H9 (cell line): Measurements from ENCODE around the gene CHN1. TPM values are rescaled to one million over a fixed set of nuclear protein-coding genes. Genes with fewer than 3 reads are reported as not detected.

Experiments used
- DNase-seq: peaks from one replicate; pipeline ENCODE4 v3.0.0-alpha.2; 2017
- H2AFZ ChIP-seq: one replicate; pipeline ENCODE4 v1.6.1; 2013; ENCODE audit warnings: mild to moderate bottlenecking, low read length, control low read depth, moderate library complexity
- H2AK5ac ChIP-seq: 2 replicates; pipeline ENCODE4 v1.6.1; 2013; ENCODE audit warnings: low read length, control low read depth, mixed read lengths; ENCODE audit not compliant: insufficient read length
- H2BK120ac ChIP-seq: one replicate; pipeline ENCODE4 v1.6.1; 2013; ENCODE audit warnings: low read depth, mild to moderate bottlenecking, low read length, control low read depth, inconsistent platforms; ENCODE audit not compliant: poor library complexity, severe bottlenecking
- H2BK12ac ChIP-seq: 2 replicates; pipeline ENCODE4 v1.6.1; 2013; ENCODE audit warnings: low read length, control low read depth, mixed read lengths, low read depth; ENCODE audit not compliant: insufficient read length
- H2BK15ac ChIP-seq: 2 replicates; pipeline ENCODE4 v1.6.1; 2013; ENCODE audit warnings: low read depth, low read length, control low read depth
- H2BK20ac ChIP-seq: one replicate; pipeline ENCODE4 v1.6.1; 2013; ENCODE audit warnings: low read depth, mild to moderate bottlenecking, low read length, control low read depth, inconsistent platforms; ENCODE audit not compliant: poor library complexity, severe bottlenecking
- H2BK5ac ChIP-seq: 2 replicates; pipeline ENCODE4 v1.6.1; 2013; ENCODE audit warnings: low read length, control low read depth, mixed read lengths; ENCODE audit not compliant: insufficient read length
- H3K14ac ChIP-seq: 2 replicates; pipeline ENCODE4 v1.6.1; 2013; ENCODE audit warnings: low read length, control low read depth; ENCODE audit not compliant: insufficient read depth
- H3K18ac ChIP-seq: 2 replicates; pipeline ENCODE4 v1.6.1; 2013; ENCODE audit warnings: low read depth, mild to moderate bottlenecking, mixed read lengths, low read length, control low read depth; ENCODE audit not compliant: insufficient read length
- H3K23ac ChIP-seq: 2 replicates; pipeline ENCODE4 v1.6.1; 2013; ENCODE audit warnings: low read length, control low read depth, mixed read lengths, low read depth; ENCODE audit not compliant: insufficient read length
- H3K23me2 ChIP-seq: 2 replicates; pipeline ENCODE4 v1.6.1; 2013; ENCODE audit warnings: low read depth, mild to moderate bottlenecking, mixed read lengths, low read length, control low read depth; ENCODE audit not compliant: insufficient read length, poor library complexity, severe bottlenecking
- H3K27ac ChIP-seq: 2 replicates; pipeline ENCODE4 v1.5.1; 2013; ENCODE audit warnings: low read length, control low read depth, mixed read lengths, low read depth; ENCODE audit not compliant: insufficient read length
- H3K27me3 ChIP-seq: 2 replicates; pipeline ENCODE4 v1.6.1; 2013; ENCODE audit warnings: low read length, control low read depth, inconsistent platforms; ENCODE audit not compliant: insufficient read depth
- H3K4ac ChIP-seq: 2 replicates; pipeline ENCODE4 v1.6.1; 2013; ENCODE audit warnings: low read depth, mild to moderate bottlenecking, control low read depth, inconsistent platforms, low read length, moderate library complexity
- H3K4me1 ChIP-seq: 2 replicates; pipeline ENCODE4 v1.6.1; 2013; ENCODE audit warnings: low read length, control low read depth, inconsistent platforms; ENCODE audit not compliant: insufficient read depth
- H3K4me2 ChIP-seq: 2 replicates; pipeline ENCODE4 v1.6.1; 2013; ENCODE audit warnings: low read length, control low read depth, mixed read lengths; ENCODE audit not compliant: insufficient read length, insufficient read depth
- H3K56ac ChIP-seq: 2 replicates; pipeline ENCODE4 v1.6.1; 2013; ENCODE audit warnings: low read depth, mild to moderate bottlenecking, mixed read lengths, low read length, control low read depth; ENCODE audit not compliant: insufficient read length
- H3K79me1 ChIP-seq: 2 replicates; pipeline ENCODE4 v1.6.1; 2013; ENCODE audit warnings: low read depth, mild to moderate bottlenecking, moderate library complexity, low read length, control low read depth, inconsistent platforms; ENCODE audit not compliant: insufficient read depth, poor library complexity, severe bottlenecking
- H3K79me2 ChIP-seq: 2 replicates; pipeline ENCODE4 v1.6.1; 2013; ENCODE audit warnings: low read length, control low read depth, inconsistent platforms; ENCODE audit not compliant: insufficient read depth
- H3K9ac ChIP-seq: 2 replicates; pipeline ENCODE4 v1.6.1; 2013; ENCODE audit warnings: low read length, control low read depth, mixed read lengths; ENCODE audit not compliant: insufficient read length; ENCODE audit errors: extremely low read depth
- H3K9me3 ChIP-seq: one replicate; pipeline ENCODE4 v1.6.1; 2013; ENCODE audit warnings: low read depth, low read length, inconsistent platforms; ENCODE audit not compliant: control insufficient read depth
- H3T11ph ChIP-seq: one replicate; pipeline ENCODE4 v1.6.1; 2013; ENCODE audit warnings: mild to moderate bottlenecking, low read length, control low read depth, inconsistent platforms
- H4K20me1 ChIP-seq: one replicate; pipeline ENCODE4 v1.6.1; 2013; ENCODE audit not compliant: control insufficient read depth, insufficient read length, insufficient read depth
- H4K5ac ChIP-seq: 2 replicates; pipeline ENCODE4 v1.6.1; 2013; ENCODE audit warnings: low read depth, mild to moderate bottlenecking, mixed read lengths, low read length, control low read depth; ENCODE audit not compliant: insufficient read length
- H4K8ac ChIP-seq: replicated peaks from 2 replicates; pipeline ENCODE4 v1.6.1; 2013; ENCODE audit warnings: low read length, control low read depth, mixed read lengths, low read depth; ENCODE audit not compliant: insufficient read length
- H4K91ac ChIP-seq: 2 replicates; pipeline ENCODE4 v1.6.1; 2013; ENCODE audit warnings: low read depth, mild to moderate bottlenecking, moderate library complexity, mixed read lengths, low read length, control low read depth; ENCODE audit not compliant: insufficient read length
- H3K27ac Mint-ChIP-seq, 3 experiments: 2 replicates in 2 of 3; 3 replicates in 1 of 3; pipeline ENCODE4 v1.8.0; 2020 to 2021; ENCODE audit warnings: mixed read lengths in 3 of 3, mild to moderate bottlenecking in 1 of 3, moderate library complexity in 1 of 3
- H3K27me3 Mint-ChIP-seq: 2 replicates; pipeline ENCODE4 v1.8.0; 2021; ENCODE audit warnings: low read depth, mild to moderate bottlenecking, moderate library complexity, mixed read lengths
- H3K36me3 Mint-ChIP-seq, 3 experiments: 2 replicates in 2 of 3; 3 replicates in 1 of 3; pipeline ENCODE4 v1.8.0; 2020 to 2021; ENCODE audit warnings: low read depth in 3 of 3, mixed read lengths in 3 of 3; ENCODE audit not compliant: insufficient read depth in 1 of 3
- H3K4me1 Mint-ChIP-seq, 2 experiments: 2 replicates each; pipeline ENCODE4 v1.8.0; 2020; ENCODE audit warnings: mixed read lengths in 2 of 2
- H3K4me3 Mint-ChIP-seq, 2 experiments: 2 replicates in 1 of 2; 3 replicates in 1 of 2; pipeline ENCODE4 v1.8.0; 2020 to 2021; ENCODE audit warnings: mild to moderate bottlenecking in 2 of 2, mixed read lengths in 2 of 2, moderate library complexity in 1 of 2
- H3K9me3 Mint-ChIP-seq, 2 experiments: 2 replicates in 1 of 2; 3 replicates in 1 of 2; pipeline ENCODE4 v1.8.0; 2020; ENCODE audit warnings: mild to moderate bottlenecking in 2 of 2, mixed read lengths in 2 of 2, moderate library complexity in 1 of 2
- WGBS: extraction: QIAGEN DNeasy Blood & Tissue Kit; methylation state at CpG from one replicate; pipeline ENCODE4 v1.1.7; 2013; ENCODE audit warnings: missing lambda C conversion rate, low lambda C conversion rate, mixed read lengths; ENCODE audit not compliant: insufficient read length; ENCODE audit errors: extremely low coverage; 5-methylcytosine and 5-hydroxymethylcytosine counted together
- total RNA-seq: library from RNA; stranded (reverse); gene quantifications from 2 replicates; pipeline ENCODE4 v1.2.1, GENCODE V29; 2021
- TF ChIP-seq, protein P1 (sequence below): fragments of 200-600 bp; sonication (generic); conservative IDR thresholded peaks from 3 replicates; pipeline ENCODE4 v1.8.0; 2021; ENCODE audit warnings: antibody characterized with exemption, mild to moderate bottlenecking

CHN1 gene
- total RNA-seq, 1 experiment from 2014 or later: 33.9 TPM

- Histone ChIP-seq H3K4me1 (peaks cover 3% of the 10 kb centered on the region), H3K23ac (no peak overlapping the region), H3K79me1 (peaks cover 6% of the 10 kb centered on the region), H3K9me3 (no peaks in the 10 kb centered on the region), H3K79me2 (peaks cover 22% of the 10 kb centered on the region; the same call in 1 of the 2 replicates), H4K91ac (no peak overlapping the region), H3K4me2 (no peak overlapping the region), H4K20me1 (no peaks in the 10 kb centered on the region), H3K23me2 (peaks cover 3% of the 10 kb centered on the region), H3K14ac (no peak overlapping the region), H3K56ac (no peak overlapping the region), H2BK15ac (no peak overlapping the region), H3K9ac (no peak overlapping the region), H2BK20ac (no peak overlapping the region), H2AK5ac (no peak overlapping the region), H3T11ph (no peak overlapping the region), H2BK12ac (no peak overlapping the region), H3K18ac (no peak overlapping the region), H3K27me3 (no peaks in the 10 kb centered on the region), H2AFZ (no peak overlapping the region), H2BK120ac (no peak overlapping the region), H2BK5ac (no peak overlapping the region), H3K27ac (no peak overlapping the region), H4K5ac (no peak overlapping the region), H4K8ac (no peak overlapping the region), H3K4ac (no peak overlapping the region)
- Mint-ChIP-seq H3K9me3 (peaks cover 0 to 2% of the 10 kb centered on the region in 2 experiments; a peak in 1 of 5 replicates), H3K27ac (peak overlapping the region in 1 of 3 experiments; percentile 82; a peak in 1 of 7 replicates), H3K36me3 (peaks cover 2 to 26% (median 18%) of the 10 kb centered on the region in 3 experiments; a peak in 6 of 7 replicates), H3K4me1 (peaks cover 41 to 42% of the 10 kb centered on the region in 2 experiments), H3K4me3 (no peak overlapping the region), H3K27me3 (no peaks in the 10 kb centered on the region)
- DNase-seq: no peak
- no CpG with 5 or more reads among the region's 1 CpG for WGBS
- TF ChIP-seq, protein P1, sequence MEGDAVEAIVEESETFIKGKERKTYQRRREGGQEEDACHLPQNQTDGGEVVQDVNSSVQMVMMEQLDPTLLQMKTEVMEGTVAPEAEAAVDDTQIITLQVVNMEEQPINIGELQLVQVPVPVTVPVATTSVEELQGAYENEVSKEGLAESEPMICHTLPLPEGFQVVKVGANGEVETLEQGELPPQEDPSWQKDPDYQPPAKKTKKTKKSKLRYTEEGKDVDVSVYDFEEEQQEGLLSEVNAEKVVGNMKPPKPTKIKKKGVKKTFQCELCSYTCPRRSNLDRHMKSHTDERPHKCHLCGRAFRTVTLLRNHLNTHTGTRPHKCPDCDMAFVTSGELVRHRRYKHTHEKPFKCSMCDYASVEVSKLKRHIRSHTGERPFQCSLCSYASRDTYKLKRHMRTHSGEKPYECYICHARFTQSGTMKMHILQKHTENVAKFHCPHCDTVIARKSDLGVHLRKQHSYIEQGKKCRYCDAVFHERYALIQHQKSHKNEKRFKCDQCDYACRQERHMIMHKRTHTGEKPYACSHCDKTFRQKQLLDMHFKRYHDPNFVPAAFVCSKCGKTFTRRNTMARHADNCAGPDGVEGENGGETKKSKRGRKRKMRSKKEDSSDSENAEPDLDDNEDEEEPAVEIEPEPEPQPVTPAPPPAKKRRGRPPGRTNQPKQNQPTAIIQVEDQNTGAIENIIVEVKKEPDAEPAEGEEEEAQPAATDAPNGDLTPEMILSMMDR: no peak
These were observed 12.3 kb downstream of the CHN1 start for GRCh38 chr2:174992886-174993285.
